HepG2 (cell line): ENCODE results near the gene LGALS7B.

Source experiments
- CTCF ChIP-seq: sonication (generic); formaldehyde crosslinking; IDR thresholded peaks from 2 replicates; pipeline ENCODE4 v1.5.0; 2020; ENCODE audit warnings: mild to moderate bottlenecking, missing genetic modification reagents, moderate library complexity
- FOXK1 ChIP-seq: sonication (generic); formaldehyde crosslinking; IDR thresholded peaks from 2 replicates; pipeline ENCODE4 v1.4.0; 2020; ENCODE audit warnings: low read depth, missing genetic modification reagents, borderline replicate concordance
- MTA1 ChIP-seq: sonication (generic); formaldehyde crosslinking; IDR thresholded peaks from 2 replicates; pipeline ENCODE4 v1.4.0; 2020; ENCODE audit warnings: missing genetic modification reagents, mild to moderate bottlenecking, borderline replicate concordance
- ZNF501 ChIP-seq: sonication (generic); formaldehyde crosslinking; IDR thresholded peaks from 2 replicates; pipeline ENCODE4 v1.5.1; 2020; ENCODE audit warnings: mild to moderate bottlenecking, moderate library complexity, missing genetic modification reagents
- TF ChIP-seq, protein P1 (sequence below): sonication (generic); formaldehyde crosslinking; IDR thresholded peaks from 2 replicates; pipeline ENCODE4 v1.5.1; 2020; ENCODE audit warnings: missing genetic modification reagents, mild to moderate bottlenecking, borderline replicate concordance

DNA sequence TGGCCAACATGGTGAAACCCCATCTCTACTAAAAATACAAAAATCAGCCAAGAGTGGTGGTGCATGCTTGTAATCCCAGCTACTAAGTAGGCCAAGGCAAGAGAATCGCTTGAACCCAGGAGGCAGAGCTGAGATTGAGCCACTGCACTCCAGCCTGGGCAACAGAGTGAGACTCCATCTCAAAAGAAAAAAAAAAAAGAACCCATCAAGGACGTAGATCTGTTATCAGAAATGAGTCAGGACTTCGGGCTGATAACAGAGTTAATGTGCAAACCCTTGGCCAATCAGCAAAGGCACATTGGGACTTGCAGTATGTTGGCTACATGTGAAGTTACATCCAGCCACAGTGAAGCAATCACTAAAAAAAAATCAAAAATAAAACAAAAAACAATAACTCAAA lies 4.8 kb upstream of the LGALS7B start:
- TF ChIP-seq CTCF (CRISPR knock-in tag) (no peak), ZNF501 (CRISPR knock-in tag) (no peak), FOXK1 (CRISPR knock-in tag) (no peak), MTA1 (no peak)
- TF ChIP-seq, protein P1, sequence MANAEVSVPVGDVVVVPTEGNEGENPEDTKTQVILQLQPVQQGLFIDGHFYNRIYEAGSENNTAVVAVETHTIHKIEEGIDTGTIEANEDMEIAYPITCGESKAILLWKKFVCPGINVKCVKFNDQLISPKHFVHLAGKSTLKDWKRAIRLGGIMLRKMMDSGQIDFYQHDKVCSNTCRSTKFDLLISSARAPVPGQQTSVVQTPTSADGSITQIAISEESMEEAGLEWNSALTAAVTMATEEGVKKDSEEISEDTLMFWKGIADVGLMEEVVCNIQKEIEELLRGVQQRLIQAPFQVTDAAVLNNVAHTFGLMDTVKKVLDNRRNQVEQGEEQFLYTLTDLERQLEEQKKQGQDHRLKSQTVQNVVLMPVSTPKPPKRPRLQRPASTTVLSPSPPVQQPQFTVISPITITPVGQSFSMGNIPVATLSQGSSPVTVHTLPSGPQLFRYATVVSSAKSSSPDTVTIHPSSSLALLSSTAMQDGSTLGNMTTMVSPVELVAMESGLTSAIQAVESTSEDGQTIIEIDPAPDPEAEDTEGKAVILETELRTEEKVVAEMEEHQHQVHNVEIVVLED = no peak
